Ascending aorta (tissue), 2 donors: ENCODE measurements around the gene MAPK11. TPM values are rescaled to one million over a fixed set of nuclear protein-coding genes. Genes with fewer than 3 reads are reported as not detected.

Experiments used
- DNase-seq, 2 donors: peaks; one replicate each; pipeline ENCODE4 v3.0.0-alpha.2; 2019; ENCODE audit warnings: low spot score in 2 of 2
- H3K27ac ChIP-seq, 2 donors: fragments of 200-600 bp; sonication (generic); one replicate each; pipeline ENCODE4 v1.5.1; 2016 to 2017; ENCODE audit warnings: mild to moderate bottlenecking in 1 of 2
- H3K27me3 ChIP-seq: fragments of 200-600 bp; sonication (generic); one replicate; pipeline ENCODE4 v1.5.1; 2017
- H3K36me3 ChIP-seq, 2 donors: fragments of 200-600 bp; sonication (generic); one replicate each; pipeline ENCODE4 v1.5.1; 2016
- H3K4me1 ChIP-seq, 2 donors: fragments of 200-600 bp; sonication (generic); one replicate each; pipeline ENCODE4 v1.5.1; 2016 to 2017; ENCODE audit warnings: mild to moderate bottlenecking in 1 of 2
- H3K4me3 ChIP-seq, 2 donors: fragments of 200-600 bp; sonication (generic); one replicate each; pipeline ENCODE4 v1.5.1; 2016 to 2017; ENCODE audit warnings: mild to moderate bottlenecking in 1 of 2
- H3K9me3 ChIP-seq, 2 donors: fragments of 200-600 bp; sonication (generic); one replicate each; pipeline ENCODE4 v1.5.1; 2016
- CTCF ChIP-seq, 3 experiments: fragments of 200-600 bp in 2 of 3; fragments of 450-650 bp in 1 of 3; sonication (generic) in 2 of 3; IDR thresholded peaks; one replicate each; pipeline ENCODE4 v1.5.1; 2016 to 2019; ENCODE audit warnings: antibody characterized with exemption in 3 of 3, mild to moderate bottlenecking in 1 of 3, moderate library complexity in 1 of 3
- intact Hi-C: fragments of 100-400 bp; cut with DNase I; formaldehyde crosslinking; loops from one replicate; pipeline ENCODE4 v1.15.1; 2023
- total RNA-seq: library from RNA; depleted of rRNA; stranded (reverse); fragments of >200 nt; gene quantifications from one replicate; pipeline ENCODE4 v1.1.0, GENCODE V29; 2016

MAPK11 gene
- total RNA-seq, 1 donor from 2014 or later, result 117 TPM

GRCh38 chr22:50217543-50218152 lies 52.5 kb downstream of the MAPK11 start:
- intact Hi-C loops, result no loop called here
- Histone ChIP-seq H3K4me1 (no peaks in the 10 kb centered on the region), H3K9me3 (no peaks in the 10 kb centered on the region), H3K36me3 (peaks cover 65 to 84% of the 10 kb centered on the region in 2 donors), H3K4me3 (no peak overlapping the region), H3K27ac (no peak overlapping the region), H3K27me3 (no peaks in the 10 kb centered on the region)
- no peak for TF ChIP-seq CTCF (IDR thresholded peaks at IDR 0.05)
- no peak for DNase-seq

GRCh38 chr22:50216684-50217520 lies 53.3 kb downstream of the MAPK11 start:
- H3K36me3 ChIP-seq, result peaks cover 61 to 84% of the 10 kb centered on the region in 2 donors
- H3K4me1 ChIP-seq, result no peaks in the 10 kb centered on the region
- H3K4me3 ChIP-seq, result no peak overlapping the region
- no peaks in the 10 kb centered on the region for H3K9me3 ChIP-seq
- intact Hi-C loops, result no loop called here
- no peak for DNase-seq
- H3K27me3 ChIP-seq, result no peaks in the 10 kb centered on the region
- no peak for TF ChIP-seq CTCF (IDR thresholded peaks at IDR 0.05)
- H3K27ac ChIP-seq, result no peak overlapping the region

GRCh38 chr22:50216055-50216683 lies 54.0 kb downstream of the MAPK11 start:
- intact Hi-C loops, result no loop called here
- H3K4me3 ChIP-seq, result no peak overlapping the region
- TF ChIP-seq CTCF (IDR thresholded peaks at IDR 0.05), result no peak
- H3K9me3 ChIP-seq, result no peaks in the 10 kb centered on the region
- H3K27me3 ChIP-seq, result no peaks in the 10 kb centered on the region
- peaks cover 56 to 83% of the 10 kb centered on the region in 2 donors for H3K36me3 ChIP-seq
- H3K27ac ChIP-seq, result no peak overlapping the region
- no peak for DNase-seq
- no peaks in the 10 kb centered on the region for H3K4me1 ChIP-seq

- Histone ChIP-seq H3K27ac (no peak overlapping the region), H3K4me3 (no peak overlapping the region), H3K9me3 (no peaks in the 10 kb centered on the region), H3K4me1 (no peaks in the 10 kb centered on the region), H3K27me3 (no peaks in the 10 kb centered on the region), H3K36me3 (peaks cover 56 to 83% of the 10 kb centered on the region in 2 donors)
- intact Hi-C loops, result no loop called here
- no peak for DNase-seq
- TF ChIP-seq CTCF (IDR thresholded peaks at IDR 0.05), result no peak
Observed at GRCh38 chr22:50215297-50216054, 54.7 kb downstream of the MAPK11 start.

Other genes with a start within 250 kb of the MAPK11 start
- not detected for gene TTLL8, start 212.1 kb downstream of the MAPK11 start, total RNA-seq
- gene MLC1, start 185.0 kb downstream of the MAPK11 start, total RNA-seq, result 0.32 TPM
- gene MOV10L1, start 180.4 kb downstream of the MAPK11 start, total RNA-seq, result not detected
- 0.32 TPM for gene PANX2, start 99.6 kb downstream of the MAPK11 start, total RNA-seq
- gene TRABD, start 84.5 kb downstream of the MAPK11 start, total RNA-seq, result 91.4 TPM
- gene SELENOO, start 69.4 kb downstream of the MAPK11 start, total RNA-seq, result 41.7 TPM
- 58.1 TPM for gene TUBGCP6, start 25.4 kb downstream of the MAPK11 start, total RNA-seq
- gene HDAC10, start 19.1 kb downstream of the MAPK11 start, total RNA-seq, result 73.2 TPM
- 29.4 TPM for gene MAPK12, start 8.7 kb downstream of the MAPK11 start, total RNA-seq
- gene PLXNB2, start 37.3 kb upstream of the MAPK11 start, total RNA-seq, result 287 TPM
- 1.4 TPM for gene DENND6B, start 56.6 kb upstream of the MAPK11 start, total RNA-seq
- gene PPP6R2, start 72.9 kb upstream of the MAPK11 start, total RNA-seq, result 55.5 TPM
- gene SBF1, start 204.7 kb upstream of the MAPK11 start, total RNA-seq, result 98.8 TPM
- gene ADM2, start 211.2 kb upstream of the MAPK11 start, total RNA-seq, result not detected
- not detected for gene MIOX, start 216.5 kb upstream of the MAPK11 start, total RNA-seq
- 119 TPM for gene LMF2, start 237.3 kb upstream of the MAPK11 start, total RNA-seq
- 41.7 TPM for gene NCAPH2, start 237.8 kb upstream of the MAPK11 start, total RNA-seq